ENCODE measurements around the gene MAPRE2. TPM values are rescaled to one million over a fixed set of nuclear protein-coding genes. Genes with fewer than 3 reads are reported as not detected.
A peak's percentile ranks its signal among the peaks of the same experiment; 100 is the strongest.

The MAPRE2 gene
- total and polyA plus RNA-seq, 11 donors: 36.4 to 190 (median 137) TPM

- intact Hi-C loops (cut with DNase I): no loop called here
- 74 to 81% (median 80%) methylated on average over 2 of the region's 2 CpGs for WGBS, 4 donors
- H3K9me3 ChIP-seq: no peaks in the 10 kb centered on the region
Measured at GRCh38 chr18:35072616-35073015, 31.4 kb downstream of the MAPRE2 start.

GRCh38 chr18:35073186-35074105 is 32.2 kb downstream of the MAPRE2 start:
- Histone ChIP-seq H3K9me3 (no peaks in the 10 kb centered on the region), H3K27me3 (no peaks in the 10 kb centered on the region), H3K27ac (peak overlapping the region in 11 of 12 donors; percentile 55 to 84 (median 72)), H3K4me3 (no peak overlapping the region), H3K36me3 (peaks cover 0 to 15% (median 11%) of the 10 kb centered on the region in 9 donors), H3K4me1 (peaks cover 4 to 85% (median 65%) of the 10 kb centered on the region in 12 donors)
- ATAC-seq (no peak), DNase-seq (no peak)
- 37 to 51% (median 42%) methylated on average over 3 of the region's 3 CpGs for WGBS, 4 donors
- TF ChIP-seq POLR2A (IDR thresholded peaks at IDR 0.05): no peak
- TF ChIP-seq CTCF (IDR thresholded peaks at IDR 0.05): no peak
- intact Hi-C loops (cut with DNase I): no loop called here

More at GRCh38 chr18:35072616-35073015, 31.4 kb downstream of the MAPRE2 start:
- Histone ChIP-seq H3K4me3 (no peak overlapping the region), H3K4me1 (peaks cover 4 to 85% (median 60%) of the 10 kb centered on the region in 12 donors), H3K36me3 (peaks cover 0 to 15% (median 11%) of the 10 kb centered on the region in 9 donors), H3K27ac (peak overlapping the region in 11 of 12 donors; percentile 55 to 84 (median 72)), H3K27me3 (no peaks in the 10 kb centered on the region)
- TF ChIP-seq POLR2A (IDR thresholded peaks at IDR 0.05) (no peak), CTCF (IDR thresholded peaks at IDR 0.05) (no peak)
- ATAC-seq (no peak), DNase-seq (no peak)

- 42 to 71% (median 49%) methylated on average over 1 of the region's 1 CpG for WGBS, 4 donors
- no peak overlapping the region for H3K4me3 ChIP-seq
- DNase-seq: no peak
- no peaks in the 10 kb centered on the region for H3K9me3 ChIP-seq
- TF ChIP-seq CTCF (IDR thresholded peaks at IDR 0.05) (no peak), POLR2A (IDR thresholded peaks at IDR 0.05) (no peak)
- ATAC-seq: peak; percentile 27 to 60 (median 42)
- H3K4me1 ChIP-seq: peaks cover 4 to 88% (median 72%) of the 10 kb centered on the region in 12 donors
- H3K36me3 ChIP-seq: peaks cover 0 to 25% (median 11%) of the 10 kb centered on the region in 9 donors
- intact Hi-C loops (cut with DNase I): no loop called here
- no peaks in the 10 kb centered on the region for H3K27me3 ChIP-seq
- peak overlapping the region; percentile 29 to 84 (median 72) for H3K27ac ChIP-seq
Measured at GRCh38 chr18:35074581-35074980, 33.4 kb downstream of the MAPRE2 start.

- peak; percentile 76 to 89 (median 79) for ATAC-seq
- no peak for TF ChIP-seq POLR2A (IDR thresholded peaks at IDR 0.05)
- no peak for TF ChIP-seq CTCF (IDR thresholded peaks at IDR 0.05)
- H3K4me1 ChIP-seq: peaks cover 4 to 88% (median 70%) of the 10 kb centered on the region in 12 donors
- H3K27me3 ChIP-seq: no peaks in the 10 kb centered on the region
- no peaks in the 10 kb centered on the region for H3K9me3 ChIP-seq
- peak in 2 of 5 donors; percentile 38 to 39 for DNase-seq
- peak overlapping the region; percentile 29 to 84 (median 72) for H3K27ac ChIP-seq
- intact Hi-C loops (cut with DNase I): loop anchor here in 1 of 10 donors (5.0 kb wide), 1 partner anchor 33 kb away; the partner anchor contains the start of gene MAPRE2
- H3K4me3 ChIP-seq: no peak overlapping the region
- WGBS, 4 donors: 45 to 60% (median 50%) methylated on average over 6 of the region's 6 CpGs
- H3K36me3 ChIP-seq: peaks cover 0 to 24% (median 11%) of the 10 kb centered on the region in 9 donors
Measured at GRCh38 chr18:35075132-35075531, 33.9 kb downstream of the MAPRE2 start.

Data from heart left ventricle (tissue), 16 donors.